Left cardiac atrium (tissue), 4 donors: ENCODE results near the gene ANKRD1. TPM values are rescaled to one million over a fixed set of nuclear protein-coding genes. Genes with fewer than 3 reads are reported as not detected.
A peak's percentile ranks its signal among the peaks of the same experiment; 100 is the strongest.

ENCODE experiments used
- ATAC-seq, 2 donors: fragments of 200-7000 bp; cut with Tn5 transposase; one replicate each; pipeline ENCODE4 v1.9.1; 2020; ENCODE audit warnings: mild to moderate bottlenecking in 2 of 2, moderate library complexity in 2 of 2
- DNase-seq: peaks from one replicate; pipeline ENCODE4 v3.0.0-alpha.2; 2020
- intact Hi-C, 2 donors: fragments of 100-400 bp; cut with DNase I; formaldehyde crosslinking; loops; one replicate each; pipeline versions ENCODE4 v1.14.1 to v1.15.1; 2022 to 2023
- total RNA-seq, 2 donors: library from RNA; stranded (reverse); fragmentation: NEBNext Ultra II Directional; extraction: Animal tissue kit (Norgen Biotek cat#: 25700); gene quantifications; one replicate each; pipeline ENCODE4 v1.2.1, GENCODE V29; 2021
- donor health status: DM: no; HTN: yes; CAD: no.
- donor health status: DM: no; HTN: yes; CAD: no; lungs with severe emphysema.
- donor health status: DM: yes; HTN: yes; CAD: no.
- donor health status: Dilated cardiomyopathy.

Gene ANKRD1
- total RNA-seq, 2 donors from 2014 or later = 1,867 to 3,373 TPM

GRCh38 chr10:90939116-90939515, 18.2 kb upstream of the ANKRD1 start:
- DNase-seq (no peak), ATAC-seq (no peak)
- intact Hi-C loops = no loop called here

GRCh38 chr10:90937645-90938258, 16.9 kb upstream of the ANKRD1 start:
- intact Hi-C loops = no loop called here
- ATAC-seq (no peak), DNase-seq (no peak)

DNA sequence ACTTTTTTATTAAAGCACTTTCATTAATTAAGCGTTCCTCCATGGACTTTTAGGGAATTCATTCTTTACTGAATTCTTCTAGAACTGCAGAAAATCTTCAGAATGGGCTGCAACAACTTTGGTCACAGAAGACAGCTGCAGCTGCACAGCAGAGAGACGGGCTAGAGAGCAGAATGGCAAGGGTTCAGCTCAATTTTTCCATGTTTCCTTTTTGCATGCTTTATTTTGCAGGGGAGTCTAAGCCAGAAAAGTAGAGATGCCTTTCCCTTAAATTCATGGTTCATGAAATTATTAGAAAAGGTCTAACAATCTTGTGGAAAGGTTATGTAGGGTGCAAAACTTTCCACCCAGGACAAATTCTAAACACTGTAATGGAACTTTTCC, 15.4 kb upstream of the ANKRD1 start:
- intact Hi-C loops = no loop called here
- no peak for ATAC-seq
- no peak for DNase-seq

GRCh38 chr10:90935581-90936275, 14.8 kb upstream of the ANKRD1 start:
- intact Hi-C loops = no loop called here
- peak; percentile 4 to 74 for ATAC-seq
- peak; percentile 26 for DNase-seq

GRCh38 chr10:90930971-90931871, 10.3 kb upstream of the ANKRD1 start:
- DNase-seq (peak; percentile 79), ATAC-seq (peak; percentile 86 to 87)
- intact Hi-C loops = no loop called here

DNA sequence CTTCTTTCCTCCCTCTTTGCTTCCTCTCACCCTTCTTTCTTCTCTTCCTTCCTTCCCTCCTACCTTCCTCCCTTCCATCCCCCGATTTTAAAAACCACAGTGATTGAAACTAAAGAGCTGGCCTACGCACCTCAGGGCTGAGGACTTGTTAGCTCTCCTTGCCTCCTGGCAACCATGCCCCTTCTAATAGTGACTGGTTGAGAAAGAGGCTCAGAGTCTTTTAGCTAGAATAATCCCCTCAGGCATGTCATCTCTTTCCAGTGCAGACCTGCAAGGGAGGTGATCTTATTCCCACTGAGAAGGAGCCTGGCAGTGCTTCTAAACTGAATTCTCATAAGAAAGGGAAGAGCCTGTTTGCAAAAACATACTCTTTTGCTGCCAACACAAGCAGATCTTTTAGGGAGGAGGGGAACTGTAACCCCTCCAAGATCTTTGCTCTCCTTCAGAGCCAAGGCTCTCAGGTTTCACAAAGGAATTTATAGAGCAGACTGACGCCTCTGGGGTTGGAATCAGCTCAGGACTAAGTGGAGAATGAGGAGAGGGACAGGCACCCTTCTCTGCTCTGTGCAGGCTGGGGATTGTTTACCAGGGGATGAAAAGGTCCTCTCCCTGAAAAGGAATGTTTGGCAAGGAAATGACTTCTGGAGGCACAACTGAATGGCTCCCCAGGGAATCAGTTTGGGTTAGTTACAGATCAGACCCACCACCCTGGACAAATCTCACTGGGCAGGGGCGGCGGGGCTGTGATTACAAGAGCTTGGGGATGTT, 9.4 kb upstream of the ANKRD1 start:
- intact Hi-C loops = no loop called here
- ATAC-seq (peak; percentile 84 to 85), DNase-seq (peak; percentile 34)

GRCh38 chr10:90929179-90929578, 8.3 kb upstream of the ANKRD1 start:
- intact Hi-C loops = no loop called here
- no peak for DNase-seq
- no peak for ATAC-seq

DNA sequence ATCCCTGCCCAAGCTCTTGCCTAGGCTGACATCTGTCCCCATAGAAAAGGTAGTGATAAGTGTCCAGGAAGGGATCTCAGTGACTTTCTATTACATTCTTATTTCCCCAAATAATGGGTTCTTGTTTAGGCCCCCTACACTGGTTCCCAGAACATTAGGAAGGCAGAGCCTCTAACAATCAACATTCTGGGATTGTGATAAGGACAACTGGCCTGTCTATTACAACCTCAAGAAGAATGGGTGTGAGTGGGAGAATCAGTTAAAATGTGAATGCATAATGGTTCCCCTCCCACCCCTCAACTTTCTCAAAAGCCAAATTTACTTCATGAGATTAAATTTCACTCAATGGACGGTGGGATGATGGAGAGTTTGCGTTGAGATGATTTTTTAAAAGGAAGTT, 6.4 kb upstream of the ANKRD1 start:
- no peak for ATAC-seq
- intact Hi-C loops = no loop called here
- no peak for DNase-seq

GRCh38 chr10:90925079-90926029, 4.5 kb upstream of the ANKRD1 start:
- ATAC-seq = no peak
- intact Hi-C loops = no loop called here
- no peak for DNase-seq

GRCh38 chr10:90924552-90924951, 3.7 kb upstream of the ANKRD1 start:
- ATAC-seq = no peak
- DNase-seq = no peak
- intact Hi-C loops = no loop called here

GRCh38 chr10:90923111-90923731, 2.3 kb upstream of the ANKRD1 start:
- ATAC-seq (no peak), DNase-seq (no peak)
- intact Hi-C loops = no loop called here

- ATAC-seq = no peak
- intact Hi-C loops = loop anchor here in 1 of 2 donors (2.0 kb wide), 1 partner anchor 47 kb away; no protein-coding TSS in a partner anchor
- no peak for DNase-seq
Observed at GRCh38 chr10:90921906-90922305, 1.0 kb upstream of the ANKRD1 start.

DNA sequence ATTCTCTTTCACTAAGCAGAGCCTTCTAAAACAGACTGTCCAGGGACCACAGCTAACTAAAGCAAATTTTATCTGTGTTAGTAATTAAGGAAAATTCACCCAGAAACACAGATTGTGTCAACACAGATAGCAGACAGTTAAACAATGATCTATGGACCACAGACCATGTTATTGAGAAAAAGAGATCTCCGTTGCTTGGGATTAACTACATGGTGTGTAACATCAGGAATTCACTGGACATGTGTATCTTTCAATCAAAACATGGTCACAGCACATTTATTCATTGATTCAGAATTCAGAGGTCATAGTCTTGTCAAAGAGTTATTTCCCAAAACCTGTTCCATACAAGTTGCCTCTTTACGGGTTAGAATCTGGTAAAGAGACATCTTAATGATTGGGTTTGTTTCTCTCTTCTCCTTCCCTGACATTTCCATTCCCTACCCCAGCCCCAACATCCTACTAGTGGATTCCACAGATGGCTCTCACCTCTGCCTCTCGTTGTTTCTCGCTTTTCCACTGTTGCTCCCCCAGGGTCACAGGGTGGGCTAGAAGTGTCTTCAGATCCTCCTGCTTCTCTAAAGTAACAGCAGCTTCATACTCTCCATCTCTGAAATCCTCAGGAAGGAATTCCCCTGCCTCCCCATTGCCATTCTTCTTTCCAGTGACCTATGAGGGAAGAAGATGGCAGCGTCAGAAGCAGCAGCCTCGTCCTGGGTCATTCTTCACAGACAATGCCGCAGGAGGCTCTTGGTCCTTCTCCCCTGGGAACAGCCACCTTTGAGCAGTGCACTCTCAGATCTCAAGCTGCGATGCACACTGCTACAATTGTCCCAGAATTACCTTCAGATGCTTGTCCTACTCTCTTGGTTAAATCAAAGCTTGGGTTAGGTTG, 958 bp downstream of the ANKRD1 start:
- DNase-seq = no peak
- intact Hi-C loops = loop anchor here (2.0 to 10.0 kb wide), 3 partner anchors 47 to 245 kb away; no protein-coding TSS in a partner anchor

DNA sequence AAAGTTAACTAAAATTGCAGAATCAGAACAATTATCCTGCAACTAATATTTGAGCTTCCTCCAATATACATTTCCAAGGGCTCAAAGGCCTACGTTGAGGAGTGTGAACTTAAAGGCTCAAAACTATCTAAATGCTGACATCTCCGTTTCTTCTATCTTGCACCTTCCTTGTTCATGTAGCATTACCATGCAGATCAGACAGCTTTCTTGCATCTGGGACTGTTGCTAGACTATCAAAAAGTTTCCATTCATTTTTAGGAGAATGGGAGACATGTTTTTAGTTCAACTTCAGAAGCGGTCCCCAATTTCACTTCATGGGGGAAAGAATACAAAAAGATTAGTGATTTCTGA, 2.9 kb downstream of the ANKRD1 start:
- intact Hi-C loops = loop anchor here (5.0 to 10.0 kb wide), 2 partner anchors 49 to 247 kb away; no protein-coding TSS in a partner anchor
- DNase-seq (no peak), ATAC-seq (no peak)

More for the DNA sequence above, 958 bp downstream of the ANKRD1 start:
- ATAC-seq = no peak

- intact Hi-C loops = loop anchor here (5.0 to 10.0 kb wide), 2 partner anchors 50 to 247 kb away; no protein-coding TSS in a partner anchor
- ATAC-seq (no peak), DNase-seq (no peak)
Observed at GRCh38 chr10:90917238-90917967, 3.5 kb downstream of the ANKRD1 start.
